ENCODE results near the gene ZBTB20.
"Not testable (repeated sequence)": the region's sequence is repeated elsewhere in the genome, so short reads cannot be mapped to it uniquely, and the experiment has no call there.

The ZBTB20 gene

DNA sequence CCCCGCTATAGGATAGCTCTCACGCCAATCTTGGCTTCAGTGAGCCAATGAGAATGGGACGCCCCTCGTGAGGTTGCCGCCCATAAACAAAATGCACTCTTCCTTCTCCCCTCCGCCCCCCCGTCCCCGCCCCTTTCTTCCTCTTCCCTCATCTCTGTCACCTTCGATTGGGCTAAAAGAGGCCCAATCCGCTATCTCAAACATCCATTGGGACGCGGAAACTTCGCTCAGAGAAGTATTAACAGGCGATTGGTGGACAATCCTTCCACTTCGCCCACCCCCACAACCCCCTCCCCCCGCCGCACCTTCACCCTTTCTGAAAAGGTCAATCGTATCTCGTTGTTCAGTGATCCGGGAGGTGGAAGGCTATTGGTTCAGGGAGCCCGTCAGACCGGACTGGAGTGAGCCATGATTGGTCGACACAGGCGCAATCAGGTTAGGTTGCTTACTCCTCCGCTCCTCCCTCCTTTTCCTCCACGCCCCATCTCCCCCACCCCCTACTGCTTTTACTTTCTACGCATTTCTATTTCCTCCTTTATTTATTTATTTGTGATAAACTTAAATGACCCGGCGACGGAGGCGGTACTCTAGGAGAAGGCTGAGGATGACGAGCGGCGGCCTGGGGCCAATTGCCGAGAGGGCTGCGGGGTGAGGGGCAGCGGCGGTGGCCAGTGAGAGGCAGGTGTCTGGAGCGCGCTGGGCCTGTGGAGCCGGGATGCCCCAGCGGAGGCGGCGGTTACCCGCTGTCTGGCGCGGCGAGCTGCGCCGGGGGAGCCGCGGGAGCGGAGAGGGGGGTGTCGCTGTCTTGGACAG is 447 bp upstream of the ZBTB20 start:
- DNase-seq: peak; percentile 99

GRCh38 chr3:115146032-115146417 is 1.1 kb downstream of the ZBTB20 start:
- DNase-seq: peak; percentile 60 to 74

DNA sequence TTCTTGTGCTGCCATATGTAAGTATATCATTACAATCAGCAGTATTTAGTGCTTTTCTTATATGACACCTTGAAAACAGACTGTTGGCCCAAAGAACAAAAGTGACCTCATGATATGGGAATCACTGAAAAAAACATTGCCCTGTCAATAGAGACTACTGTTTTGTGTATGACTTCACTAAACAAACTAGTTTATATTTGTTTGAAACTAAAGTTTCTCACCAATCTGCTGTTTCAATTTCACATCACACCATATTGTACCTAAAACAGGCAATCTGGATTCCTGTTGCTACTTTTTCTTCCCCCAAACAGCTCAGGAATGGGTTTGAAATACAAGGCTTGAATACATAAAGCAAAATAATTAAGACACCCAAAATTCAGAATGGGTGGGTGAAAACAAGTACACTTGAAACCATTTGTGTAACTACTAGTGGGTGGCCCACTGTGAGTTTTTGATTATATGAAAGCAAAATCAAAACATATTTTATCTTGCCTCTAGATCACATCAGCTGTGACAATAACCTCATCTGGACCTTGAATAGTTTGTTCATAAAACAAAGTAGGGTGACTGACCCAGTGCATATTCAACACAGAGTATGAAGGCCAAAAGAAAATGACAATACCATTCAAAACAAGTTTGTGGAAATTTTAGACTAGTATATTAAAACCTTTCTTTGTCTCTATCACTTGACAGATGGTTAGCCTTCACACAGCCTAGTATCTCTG is 5.9 kb downstream of the ZBTB20 start:
- no peak for DNase-seq

DNA sequence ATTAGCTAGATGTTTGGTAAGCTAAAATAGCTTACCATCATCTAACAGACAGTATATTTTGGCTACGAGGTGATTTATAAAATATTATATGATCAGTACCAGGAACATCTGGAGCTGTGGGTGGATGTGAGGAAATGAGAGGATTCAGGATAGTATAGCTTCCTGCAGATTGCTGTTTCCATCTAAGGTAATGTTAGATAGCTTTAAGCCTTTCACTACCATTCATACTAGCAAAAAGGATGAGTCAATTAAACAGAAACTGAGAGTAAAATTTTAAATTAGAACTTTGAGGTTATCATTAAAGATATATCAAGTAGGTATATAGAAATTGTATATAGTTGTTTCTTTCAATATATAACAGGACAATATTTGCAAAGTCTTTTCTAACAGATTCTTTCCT is 8.0 kb downstream of the ZBTB20 start:
- DNase-seq: no peak

- DNase-seq: no peak
Measured at GRCh38 chr3:115134648-115135347, 12.3 kb downstream of the ZBTB20 start.

DNA sequence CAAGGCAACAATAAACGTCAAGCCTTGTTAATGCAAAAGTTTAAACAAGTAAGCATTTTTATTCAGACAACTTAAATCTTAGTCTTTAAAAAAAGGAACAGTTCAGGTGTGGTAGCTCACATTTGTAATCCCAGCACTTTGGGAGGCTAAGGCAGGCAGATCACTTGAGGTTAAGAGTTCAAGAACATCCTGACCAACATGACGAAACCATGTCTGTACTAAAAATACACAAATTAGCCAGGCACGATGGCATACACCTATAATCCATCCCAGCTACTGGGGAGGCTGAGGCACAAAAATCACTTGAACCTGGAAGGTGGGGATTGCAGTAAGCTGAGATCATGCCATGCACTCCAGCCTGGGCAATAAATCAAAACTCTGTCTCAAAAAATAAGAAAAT is 19.9 kb downstream of the ZBTB20 start:
- no peak for DNase-seq

GRCh38 chr3:115120597-115120996 is 26.5 kb downstream of the ZBTB20 start:
- no peak for DNase-seq

GRCh38 chr3:115113367-115113766 is 33.7 kb downstream of the ZBTB20 start:
- no peak for DNase-seq

DNA sequence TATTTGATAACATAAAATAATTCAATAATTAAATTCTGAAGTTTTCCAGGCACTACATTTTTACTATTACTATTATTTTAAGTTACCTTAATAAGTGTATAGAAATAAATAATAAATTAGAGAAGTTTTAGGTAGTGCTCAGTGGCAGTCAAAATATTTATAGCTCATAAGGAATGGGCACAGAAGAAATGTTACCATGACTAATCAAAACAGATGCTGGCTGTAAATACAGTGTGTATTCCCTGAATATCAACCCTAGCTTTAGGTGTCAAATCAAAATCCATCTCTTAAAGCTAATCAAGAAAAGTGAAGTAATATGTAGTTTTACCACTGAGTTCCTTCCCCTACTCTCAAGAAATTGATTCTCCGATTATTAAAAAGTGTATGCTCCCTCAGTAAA is 35.5 kb downstream of the ZBTB20 start:
- no peak for DNase-seq

DNA sequence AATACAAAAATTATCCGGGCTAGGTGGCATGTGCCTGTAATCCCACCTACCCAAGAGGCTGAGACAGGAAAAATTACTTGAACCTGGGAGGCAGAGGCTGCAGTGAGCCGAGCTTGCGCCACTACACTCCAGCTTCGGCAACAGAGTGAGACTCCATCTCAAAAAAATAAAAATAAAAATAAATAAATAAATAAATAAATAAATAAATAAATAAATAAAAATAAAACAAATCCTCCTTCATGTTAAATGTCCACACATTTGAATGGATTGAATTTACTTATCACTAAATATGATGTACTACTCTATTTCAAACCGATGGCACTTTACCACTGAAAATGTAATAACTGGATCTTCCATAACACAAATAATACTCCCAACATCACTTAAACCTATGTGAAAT is 36.3 kb downstream of the ZBTB20 start:
- no peak for DNase-seq

- DNase-seq: not testable (repeated sequence)
Measured at GRCh38 chr3:115110066-115110465, 37.0 kb downstream of the ZBTB20 start.

DNA sequence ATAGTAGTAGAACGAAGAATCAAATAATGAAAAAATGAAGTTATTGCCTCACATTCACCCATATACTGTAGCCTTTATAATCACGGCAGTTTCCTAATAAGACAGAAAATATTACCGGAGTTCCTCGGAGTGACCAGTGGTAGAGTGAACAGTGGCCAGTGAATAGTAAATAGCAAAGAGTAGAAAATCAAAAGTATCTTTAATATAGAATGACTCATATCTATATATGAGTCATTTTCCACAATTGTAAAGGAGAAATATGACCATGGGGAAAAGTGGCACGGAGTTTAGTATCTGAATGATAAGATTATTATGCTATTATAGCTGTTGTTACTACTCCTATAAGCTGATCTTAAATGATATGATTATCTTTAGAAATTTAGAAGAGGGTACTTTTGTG is 38.5 kb downstream of the ZBTB20 start:
- DNase-seq: no peak

DNA sequence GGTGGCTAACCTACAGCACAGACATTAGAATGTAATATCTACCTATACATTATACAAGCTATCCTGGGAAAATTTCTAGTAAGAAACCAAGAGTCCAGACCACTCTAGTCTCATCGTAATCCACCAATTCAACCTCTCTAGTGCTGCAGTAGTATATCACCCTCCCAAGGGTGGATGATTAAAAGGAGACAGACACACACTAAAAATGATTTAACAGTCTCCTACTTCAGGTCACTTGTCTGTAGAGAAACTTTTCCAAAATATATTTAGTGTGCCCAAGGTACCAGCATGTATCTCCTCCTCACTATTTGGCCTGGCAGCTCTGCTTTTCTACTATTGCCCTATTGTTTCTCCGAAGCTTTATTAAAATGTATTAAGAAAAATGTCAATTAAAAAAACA is 45.0 kb downstream of the ZBTB20 start:
- no peak for DNase-seq

GRCh38 chr3:115100806-115101205 is 46.3 kb downstream of the ZBTB20 start:
- no peak for DNase-seq

- DNase-seq: peak; percentile 31 to 67
Measured at GRCh38 chr3:115099986-115100571, 47.0 kb downstream of the ZBTB20 start.

DNA sequence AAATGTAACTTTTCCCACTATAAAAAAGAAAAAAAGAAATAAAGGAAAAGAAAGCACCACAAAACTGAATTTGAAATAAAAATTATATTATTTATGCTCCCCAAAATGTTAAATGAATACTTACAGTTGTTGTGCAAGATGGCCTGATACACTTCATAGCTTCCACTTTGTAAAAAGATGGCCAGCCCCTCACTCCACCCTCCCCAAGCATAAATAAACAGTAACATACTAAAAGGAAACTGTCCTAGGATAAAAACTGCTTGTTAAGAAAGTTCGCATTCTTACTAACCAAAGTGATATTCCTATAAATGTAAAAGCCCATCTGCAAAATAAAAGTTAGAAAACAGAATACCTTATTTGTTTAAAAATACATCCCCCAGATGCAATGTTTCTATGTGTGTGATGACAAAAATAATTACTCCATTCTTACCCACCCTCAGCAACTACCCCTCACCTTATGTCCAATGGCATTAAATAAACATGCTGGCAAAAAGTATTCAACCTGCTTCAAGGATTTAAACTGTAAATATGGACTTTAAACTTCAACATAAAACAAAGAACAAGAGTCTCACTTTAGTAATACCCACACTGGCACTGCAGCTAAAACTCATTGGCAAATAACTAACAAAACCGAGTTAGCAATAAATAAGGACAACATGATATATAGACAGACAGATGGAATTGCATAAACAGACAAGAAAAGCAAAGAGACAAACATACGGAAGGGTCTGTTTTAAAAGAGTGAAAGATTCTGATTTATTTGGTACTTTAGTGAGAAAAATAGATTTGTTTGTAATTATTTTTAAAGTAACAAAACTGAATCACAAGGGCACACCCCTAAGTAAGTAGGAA is 47.7 kb downstream of the ZBTB20 start:
- DNase-seq: no peak

DNA sequence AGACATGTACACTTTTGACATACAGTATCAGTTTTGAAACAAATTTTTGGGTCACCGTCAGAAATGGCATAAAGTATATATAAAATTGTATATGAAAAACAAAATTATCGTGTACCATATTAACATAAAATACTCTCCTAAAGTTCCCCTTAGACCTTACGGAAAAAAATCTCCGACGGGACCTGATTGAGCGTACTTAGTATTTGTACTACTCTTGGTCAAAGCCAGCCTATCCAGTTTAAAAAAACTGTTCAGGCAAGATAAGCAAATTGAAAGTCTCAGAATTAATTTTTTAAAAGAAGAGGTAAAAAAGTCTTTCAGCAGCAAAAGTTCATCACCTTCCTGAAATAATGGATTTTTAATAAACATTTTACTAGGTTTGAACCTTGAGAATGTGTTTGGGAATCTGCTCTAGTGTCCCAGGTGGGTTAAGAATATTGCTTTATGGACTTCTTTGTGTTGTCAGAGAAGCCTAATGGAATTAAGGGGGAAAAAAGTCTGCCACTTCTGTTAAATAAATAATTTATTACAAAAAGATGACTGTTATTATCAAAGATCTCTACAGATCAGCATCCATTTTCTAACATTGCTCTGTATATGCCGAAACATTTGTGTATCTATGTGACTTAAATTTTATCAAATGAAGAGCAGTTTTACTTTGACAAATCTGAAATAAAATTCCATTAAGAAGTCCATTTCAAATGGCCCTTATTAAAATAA is 48.6 kb downstream of the ZBTB20 start:
- no peak for DNase-seq

DNA sequence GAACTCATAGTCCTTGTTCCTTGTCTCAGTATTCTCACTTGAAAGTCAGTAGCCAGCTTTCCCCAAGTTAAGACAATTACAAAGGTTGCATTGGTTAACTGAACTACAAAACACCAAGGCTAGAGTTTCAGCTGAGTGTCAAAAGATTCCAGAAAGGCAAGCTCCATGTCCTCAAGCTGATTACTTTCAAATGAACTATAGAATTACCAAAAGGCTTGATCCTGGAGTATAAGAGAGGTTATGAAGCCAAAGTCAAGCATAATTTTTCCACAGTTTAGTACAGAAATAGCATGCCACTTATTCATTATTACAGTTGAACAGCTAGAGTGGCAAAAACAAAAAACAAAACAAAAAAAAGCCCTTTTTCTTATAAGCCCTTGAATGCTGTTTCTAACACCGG is 51.9 kb downstream of the ZBTB20 start:
- no peak for DNase-seq

DNA sequence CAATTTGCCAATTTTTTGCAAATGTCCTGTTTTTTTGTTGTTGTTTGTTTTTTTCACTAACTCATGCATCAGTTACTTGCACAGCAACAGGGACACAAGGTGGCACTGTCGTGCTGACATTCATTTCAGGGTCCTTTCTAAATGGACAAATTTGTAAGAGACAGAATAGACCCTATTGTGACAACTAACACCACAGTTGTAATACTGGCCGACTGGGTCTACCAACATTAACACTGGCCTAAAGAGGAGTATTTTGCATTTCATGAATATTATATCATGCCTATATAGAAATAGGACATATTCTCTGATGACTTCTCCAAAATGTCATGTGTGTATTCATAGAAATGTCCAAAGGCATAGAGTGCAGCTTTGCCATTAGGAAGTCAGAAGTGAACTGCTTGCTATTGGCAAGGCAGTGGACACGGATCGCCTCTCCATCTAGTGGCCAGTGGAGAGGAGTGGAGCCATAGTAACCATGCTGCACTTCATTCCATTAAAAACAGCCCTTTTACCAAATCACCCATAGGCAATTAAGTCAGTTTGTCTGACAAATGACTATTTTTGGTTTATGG is 54.8 kb downstream of the ZBTB20 start:
- DNase-seq: peak; percentile 49 to 66

DNA sequence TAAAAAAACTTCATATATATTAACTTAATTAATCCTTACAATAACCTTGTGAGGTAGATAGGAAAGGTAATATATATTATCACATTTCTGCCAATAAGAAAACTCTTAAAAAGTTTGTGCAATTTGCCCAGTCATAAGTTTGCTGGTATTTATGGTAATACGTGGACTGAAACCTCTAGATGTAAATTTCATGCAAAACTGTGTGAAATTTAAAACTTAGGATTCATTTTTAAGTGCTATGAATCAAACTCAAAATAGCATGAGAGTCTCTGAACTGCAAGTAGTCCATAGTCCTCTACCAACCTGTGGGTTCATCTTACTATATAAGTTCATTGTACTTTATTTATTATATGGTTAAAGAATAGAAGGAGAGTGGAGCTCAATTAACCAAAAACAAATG is 56.4 kb downstream of the ZBTB20 start:
- DNase-seq: no peak

- DNase-seq: no peak
Measured at GRCh38 chr3:115089481-115089880, 57.6 kb downstream of the ZBTB20 start.
